HS-27A (cell line): ENCODE measurements around the gene KATNAL1.
"Not testable (repeated sequence)": the region's sequence is repeated elsewhere in the genome, so short reads cannot be mapped to it uniquely, and the experiment has no call there.

Source experiments
- DNase-seq: peaks from one replicate; pipeline ENCODE4 v3.0.0-alpha.2; 2012; ENCODE audit warnings: low read depth, missing footprints

KATNAL1 gene

DNA sequence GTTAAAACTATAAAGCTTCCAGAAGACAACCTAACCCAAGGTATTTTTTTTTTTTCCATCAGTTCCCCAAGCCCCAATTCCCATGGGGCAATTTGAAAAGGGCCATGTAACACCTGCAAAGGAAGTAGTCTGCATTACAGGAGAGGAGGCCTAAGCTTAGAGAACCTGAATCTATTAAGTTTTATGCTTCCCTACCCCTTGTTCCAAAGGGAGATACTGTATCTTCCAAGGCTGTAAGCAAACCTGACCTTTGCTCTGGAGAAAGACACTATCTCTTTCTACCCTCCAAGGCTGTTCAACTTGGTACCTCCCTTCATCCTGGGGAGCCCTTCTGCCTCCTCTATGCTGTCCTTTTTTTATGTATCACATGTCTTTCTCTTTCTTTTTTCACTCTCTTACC lies 15.0 kb downstream of the KATNAL1 start:
- DNase-seq: no peak

DNA sequence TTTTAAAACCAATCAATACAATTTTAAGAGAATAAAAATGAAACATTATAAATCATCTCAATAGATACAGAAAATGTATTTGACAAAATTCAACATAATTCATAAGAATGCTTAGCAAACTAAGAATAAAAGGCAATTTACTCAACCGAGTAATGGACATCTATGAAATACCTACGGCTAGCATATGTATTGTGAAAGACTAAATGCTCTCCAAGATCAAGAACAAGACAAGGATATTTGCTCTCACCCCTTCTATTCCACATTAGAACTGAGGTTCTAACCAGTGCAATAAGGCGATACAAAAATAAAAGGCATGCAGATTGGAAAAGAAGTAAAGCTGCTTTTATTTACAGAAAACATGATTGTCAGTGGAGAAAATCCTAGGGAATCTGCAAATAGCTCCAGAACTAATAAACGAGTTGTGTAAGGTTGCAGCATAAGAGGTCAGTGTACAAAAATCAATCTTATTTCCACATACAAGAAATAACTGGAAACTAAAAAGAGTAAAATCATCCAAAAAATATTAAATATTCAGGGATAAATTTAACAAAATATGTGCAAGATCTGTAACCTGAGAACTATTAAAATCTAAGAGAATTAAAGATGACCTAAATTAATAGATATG lies 16.4 kb downstream of the KATNAL1 start:
- no peak for DNase-seq

DNA sequence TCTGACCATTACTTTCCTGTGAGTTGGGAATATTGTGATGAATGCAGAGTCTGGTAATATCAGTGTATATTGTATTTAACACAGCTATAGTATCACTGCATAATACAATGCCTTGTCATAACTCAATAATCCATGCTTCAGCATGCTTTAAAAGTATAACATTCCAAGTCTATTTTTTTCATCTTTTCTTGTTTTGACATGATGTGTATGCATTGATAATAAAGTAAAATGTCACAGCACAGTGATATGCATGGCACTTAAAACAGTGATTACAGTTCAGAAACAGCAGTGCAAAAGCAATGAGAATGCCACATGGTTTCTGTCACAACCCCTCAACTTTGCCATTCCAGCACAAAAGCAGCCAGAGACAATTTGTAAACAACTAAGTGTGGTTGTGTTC lies 17.8 kb downstream of the KATNAL1 start:
- no peak for DNase-seq

DNA sequence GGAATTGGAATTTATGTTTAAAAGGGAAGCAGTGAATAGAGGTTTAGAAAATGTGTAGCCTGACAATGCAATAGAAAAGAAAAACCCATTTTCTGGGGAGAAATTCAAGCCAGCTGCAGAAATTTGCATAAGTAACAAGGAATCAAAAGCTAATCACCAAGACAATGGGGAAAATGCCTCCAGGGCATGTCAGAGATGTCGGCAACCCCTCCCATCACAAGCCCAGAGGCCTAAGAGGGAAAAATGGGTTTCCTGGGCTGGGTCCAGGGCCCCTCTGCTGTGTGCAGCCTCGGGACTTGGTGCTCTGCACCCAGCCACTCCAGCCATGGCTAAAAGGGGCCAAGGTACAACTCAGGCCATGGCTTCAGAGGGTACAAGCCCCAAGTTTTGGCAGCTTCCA lies 21.3 kb downstream of the KATNAL1 start:
- DNase-seq: not testable (repeated sequence)

DNA sequence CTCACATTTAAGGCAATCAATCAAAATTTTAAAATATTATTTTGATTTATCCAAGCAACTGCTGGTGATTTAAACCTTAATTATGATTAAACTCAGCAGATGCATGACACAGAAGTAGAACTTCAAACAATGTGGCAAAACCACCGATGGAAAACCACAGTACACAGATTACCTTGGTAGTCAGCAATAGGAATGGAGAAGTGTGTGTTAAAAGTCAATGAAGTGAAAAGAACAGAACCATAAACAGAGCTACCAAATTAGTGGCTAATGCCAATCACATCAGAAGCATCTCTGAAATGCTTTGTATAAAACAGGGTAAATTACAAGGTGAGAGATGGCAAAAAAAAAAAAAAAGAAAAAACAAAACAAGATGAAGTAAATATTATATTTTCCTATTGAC lies 31.2 kb downstream of the KATNAL1 start:
- no peak for DNase-seq

DNA sequence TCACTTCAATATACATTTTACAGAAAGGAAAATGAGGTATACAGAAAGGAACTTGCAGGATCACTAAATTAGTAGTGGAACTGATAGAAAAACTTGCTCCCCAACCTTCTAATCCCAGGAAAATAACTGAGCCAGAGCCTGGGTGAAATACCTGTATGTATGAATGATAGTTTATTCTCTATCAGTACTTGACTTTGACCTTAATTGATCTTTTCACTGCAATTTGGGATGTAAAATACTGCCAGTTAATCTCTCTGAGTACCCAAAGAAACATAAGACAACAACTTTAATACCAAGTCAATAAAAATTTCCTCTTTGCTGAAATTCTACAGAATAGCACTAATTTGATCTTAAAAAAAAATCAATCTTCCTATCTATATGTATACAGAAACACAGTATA lies 33.3 kb downstream of the KATNAL1 start:
- no peak for DNase-seq

DNA sequence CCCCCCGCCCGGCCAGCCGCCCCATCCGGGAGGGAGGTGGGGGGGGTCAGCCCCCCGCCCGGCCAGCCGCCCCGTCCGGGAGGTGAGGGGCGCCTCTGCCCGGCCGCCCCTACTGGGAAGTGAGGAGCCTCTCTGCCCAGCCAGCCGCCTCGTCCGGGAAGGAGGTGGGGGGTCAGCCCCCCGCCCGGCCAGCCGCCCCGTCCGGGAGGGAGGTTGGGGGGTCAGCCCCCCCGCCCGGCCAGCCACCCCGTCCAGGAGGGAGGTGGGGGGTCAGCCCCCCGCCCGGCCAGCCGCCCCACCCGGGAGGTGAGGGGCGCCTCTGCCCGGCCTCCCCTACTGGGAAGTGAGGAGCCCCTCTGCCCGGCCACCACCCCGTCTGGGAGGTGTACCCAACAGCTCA lies 37.3 kb downstream of the KATNAL1 start:
- DNase-seq: not testable (repeated sequence)

DNA sequence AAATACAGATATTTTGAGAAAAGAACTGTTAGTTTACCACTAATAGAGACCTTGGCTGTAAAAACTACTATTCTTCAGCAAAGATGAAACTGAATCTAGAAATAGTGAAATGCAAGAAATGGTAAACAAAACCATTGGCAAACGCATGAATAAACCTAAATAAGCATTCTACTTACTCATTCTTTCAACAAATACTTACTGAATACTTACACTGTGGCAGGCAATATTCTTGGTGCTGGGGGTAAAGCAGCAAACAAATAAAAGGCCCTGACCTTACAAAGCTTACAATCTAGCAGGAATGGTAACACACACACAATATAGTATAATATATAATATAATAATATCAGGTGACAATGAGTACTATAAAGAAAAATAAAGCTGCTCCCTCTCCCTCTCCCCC lies 38.7 kb downstream of the KATNAL1 start:
- no peak for DNase-seq

DNA sequence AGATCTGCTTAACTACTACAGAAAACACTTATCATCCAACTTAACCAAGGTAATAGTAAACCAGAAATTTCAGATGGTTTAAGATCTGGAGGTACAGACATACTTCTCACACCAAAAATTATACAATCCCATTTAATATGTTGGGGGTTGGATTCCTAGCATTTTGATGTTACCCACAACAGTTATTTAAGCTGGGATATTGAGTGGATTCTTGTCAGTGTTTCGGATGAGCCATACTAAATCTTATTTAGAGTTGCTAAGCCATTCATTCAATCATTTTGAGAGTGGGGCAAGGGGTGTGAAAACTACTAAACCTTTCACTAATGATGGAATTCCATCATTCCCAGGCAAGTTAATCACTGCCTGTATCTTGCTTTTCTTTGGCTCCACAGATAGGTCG lies 40.6 kb downstream of the KATNAL1 start:
- no peak for DNase-seq

DNA sequence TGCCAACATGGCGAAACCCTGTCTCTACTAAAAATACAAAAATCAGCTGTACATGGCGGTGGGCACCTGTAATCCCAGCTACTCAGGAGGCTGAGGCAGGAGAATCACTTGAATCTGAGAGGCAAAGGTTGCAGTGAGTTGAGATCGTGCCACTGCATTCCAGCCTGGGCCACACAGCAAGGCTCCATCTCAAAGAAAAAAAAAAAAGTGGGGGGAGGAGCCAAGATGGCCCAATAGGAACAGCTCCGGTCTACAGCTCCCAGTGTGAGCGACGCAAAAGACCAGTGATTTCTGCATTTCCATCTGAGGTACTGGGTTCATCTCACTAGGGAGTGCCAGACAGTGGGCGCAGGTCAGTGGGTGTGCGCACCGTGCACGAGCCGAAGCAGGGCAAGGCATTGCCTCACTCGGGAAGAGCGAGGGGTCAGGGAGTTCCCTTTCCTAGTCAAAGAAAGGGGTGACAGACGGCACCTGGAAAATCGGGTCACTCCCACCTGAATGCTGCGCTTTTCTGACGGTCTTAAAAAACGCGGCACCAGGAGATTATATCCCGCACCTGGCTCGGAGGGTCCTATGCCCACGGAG lies 48.1 kb downstream of the KATNAL1 start:
- not testable (repeated sequence) for DNase-seq

DNA sequence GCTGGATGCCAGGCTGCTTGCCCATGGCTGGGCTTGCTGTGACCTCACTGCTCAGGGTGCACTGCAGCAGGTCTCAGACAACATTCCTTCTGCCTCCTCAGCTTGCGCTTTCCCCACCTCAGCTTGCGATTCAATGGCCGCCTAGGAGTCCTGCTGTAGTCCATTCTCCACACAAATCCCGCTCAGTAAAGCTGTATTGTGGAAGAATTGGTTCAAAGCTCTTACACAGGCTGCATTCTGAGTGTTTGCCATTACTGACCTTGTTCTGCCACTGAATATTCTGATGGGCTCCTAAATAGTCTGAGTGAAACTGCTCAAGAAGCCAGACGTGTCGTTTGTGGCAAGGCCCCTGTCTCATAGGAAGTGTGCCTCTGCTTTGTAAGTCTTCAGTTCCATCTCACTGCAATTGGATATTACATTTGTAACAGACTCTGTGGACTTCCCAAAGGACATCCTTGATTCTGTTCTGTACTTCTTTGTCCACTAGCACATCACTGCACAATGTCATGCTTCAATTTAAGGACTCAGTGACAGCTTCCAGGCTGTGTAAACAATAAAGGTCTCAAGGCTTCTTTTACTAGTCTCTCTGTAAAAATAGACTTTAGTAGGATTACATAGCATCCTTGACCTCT lies 49.8 kb downstream of the KATNAL1 start:
- DNase-seq: no peak

DNA sequence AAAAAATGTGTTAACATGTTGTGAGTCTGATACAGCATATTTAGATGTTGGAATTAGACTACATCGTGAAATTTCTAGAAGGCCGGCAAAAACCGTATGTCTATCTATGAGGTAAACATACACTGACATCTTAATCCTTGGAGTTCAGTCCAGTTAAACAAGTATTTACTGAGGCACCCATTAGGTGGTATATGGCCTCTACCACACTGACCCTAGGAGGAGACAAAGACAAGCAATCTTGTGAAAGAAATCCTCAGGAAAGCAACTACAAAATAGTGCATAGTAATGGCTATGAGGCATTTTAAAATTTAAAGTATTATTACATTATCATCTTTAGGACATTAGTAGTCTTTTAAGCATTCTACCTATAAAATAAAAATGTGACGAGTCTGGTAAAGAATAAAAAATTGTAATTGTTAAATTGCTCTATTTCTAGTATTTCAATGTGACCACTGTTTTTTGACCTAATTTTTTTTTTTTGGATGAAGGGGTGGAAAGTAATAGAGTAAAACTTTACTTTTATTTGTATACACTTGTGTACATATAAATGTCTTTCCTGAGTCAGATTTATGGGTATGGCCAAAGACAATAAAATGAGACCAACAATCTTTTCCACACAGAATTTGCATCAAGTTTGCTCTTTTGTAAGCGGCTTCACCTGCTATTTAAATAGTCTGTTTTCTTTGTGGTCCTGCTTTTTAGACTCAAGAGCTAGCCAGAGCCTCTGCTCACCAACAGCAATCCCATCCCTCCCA lies 50.5 kb downstream of the KATNAL1 start:
- no peak for DNase-seq

DNA sequence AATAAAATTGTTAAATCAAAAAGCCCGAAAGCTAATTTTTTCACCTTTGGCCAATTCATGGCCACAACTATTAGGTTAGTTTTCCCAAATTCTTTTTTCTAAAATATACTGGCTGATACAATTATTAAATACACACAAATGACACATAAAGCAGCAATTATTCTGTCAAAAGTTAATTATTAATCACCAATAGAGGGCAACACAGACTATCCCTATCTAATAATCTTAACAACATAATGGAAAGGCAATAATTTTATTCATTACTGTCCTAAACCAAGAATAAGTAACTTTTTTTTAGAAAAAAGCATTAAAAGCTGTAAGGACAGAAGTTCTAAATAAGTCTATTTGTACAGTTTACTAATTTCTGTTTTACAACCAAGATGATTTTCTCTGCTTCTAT lies 51.7 kb downstream of the KATNAL1 start:
- DNase-seq: no peak

DNA sequence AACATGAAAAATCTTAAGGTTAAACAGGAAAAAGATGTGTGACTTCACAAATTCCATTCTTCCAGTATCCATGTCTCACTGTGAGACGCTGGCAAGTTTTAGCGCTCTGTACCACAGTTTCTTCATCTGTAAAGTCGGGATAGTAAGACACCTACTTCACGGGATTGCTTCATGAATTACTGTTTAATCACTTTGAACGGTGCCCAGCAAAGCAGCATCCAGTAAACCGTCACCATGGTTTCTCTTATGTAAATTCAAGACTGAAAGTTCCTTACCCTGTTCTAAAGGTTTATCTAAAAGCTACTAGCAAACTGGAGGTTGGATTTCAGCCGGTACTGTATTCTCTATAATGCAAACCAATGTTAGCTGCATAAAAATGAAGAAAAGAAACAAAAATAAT lies 53.5 kb downstream of the KATNAL1 start:
- DNase-seq: no peak

DNA sequence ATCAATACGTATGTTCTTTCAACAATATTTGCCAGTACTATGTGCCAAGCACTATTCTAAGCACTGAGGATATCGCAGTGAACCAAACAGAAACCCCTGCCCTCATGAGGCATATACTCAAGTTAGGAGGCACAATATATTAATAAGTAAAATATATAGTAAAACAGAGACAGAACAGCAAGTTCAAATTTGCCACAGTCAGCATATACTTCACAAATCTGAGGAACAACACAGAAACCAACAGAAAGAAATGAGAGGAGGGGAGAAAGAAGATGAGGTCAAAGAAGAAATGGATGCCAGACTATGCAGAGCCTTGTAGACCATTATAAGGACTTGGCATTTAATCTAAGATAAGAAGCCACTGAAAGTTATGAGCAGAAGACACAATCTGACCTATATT lies 59.9 kb downstream of the KATNAL1 start:
- no peak for DNase-seq

DNA sequence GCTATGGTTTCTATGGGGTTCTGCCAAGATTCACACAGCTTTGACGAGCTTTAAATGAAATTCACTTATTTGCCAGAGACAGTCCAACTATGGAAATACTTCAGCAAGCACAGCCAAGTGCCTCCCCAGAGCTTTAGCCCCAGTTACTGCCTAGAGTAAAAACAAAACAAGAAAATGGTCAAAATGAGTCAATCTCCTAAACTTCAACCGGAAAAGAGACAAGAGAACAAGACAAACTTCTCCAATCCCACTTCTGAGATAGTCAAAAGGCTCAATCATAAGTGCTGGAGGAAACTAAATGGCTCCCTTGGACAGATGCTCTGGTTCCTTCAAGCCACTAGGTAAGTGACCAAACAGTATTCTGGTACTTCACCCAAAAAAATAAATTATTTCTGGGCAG lies 65.8 kb downstream of the KATNAL1 start:
- no peak for DNase-seq

DNA sequence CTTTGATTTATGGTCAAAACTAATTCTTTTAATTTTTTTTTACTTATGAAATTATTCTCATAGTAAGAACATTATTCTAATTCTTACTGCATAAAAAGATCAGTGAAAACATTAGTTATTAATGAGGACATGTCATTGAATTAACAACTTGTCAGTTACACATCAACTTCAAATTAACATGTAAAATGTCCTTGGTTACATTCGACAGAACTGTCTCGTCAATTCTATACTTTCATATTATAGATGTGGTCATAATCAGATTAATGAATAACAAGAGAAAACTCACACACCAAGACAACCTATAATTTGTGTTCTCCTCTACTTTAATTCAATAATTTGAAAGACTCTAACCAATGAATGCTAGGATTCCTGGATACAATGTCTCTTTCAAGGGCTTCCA lies 66.7 kb downstream of the KATNAL1 start:
- DNase-seq: no peak

DNA sequence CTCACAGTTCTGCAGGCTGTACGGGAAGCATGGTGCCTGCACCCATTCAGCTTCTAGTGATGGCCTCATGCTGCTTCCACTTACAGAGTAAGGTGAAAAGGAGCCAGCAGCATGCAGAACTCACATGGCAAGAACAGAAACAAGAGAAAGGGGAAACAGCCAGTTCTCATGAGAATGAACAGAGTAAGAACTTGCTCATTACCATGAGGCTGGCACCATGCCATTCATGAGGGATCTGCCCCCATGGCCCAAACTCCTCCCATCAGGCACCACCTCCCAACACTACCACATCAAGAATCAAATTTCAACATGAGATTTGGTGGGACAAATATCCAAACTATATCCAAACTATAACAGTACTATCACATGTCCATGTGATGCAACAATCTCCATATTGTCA lies 72.1 kb downstream of the KATNAL1 start:
- DNase-seq: no peak

DNA sequence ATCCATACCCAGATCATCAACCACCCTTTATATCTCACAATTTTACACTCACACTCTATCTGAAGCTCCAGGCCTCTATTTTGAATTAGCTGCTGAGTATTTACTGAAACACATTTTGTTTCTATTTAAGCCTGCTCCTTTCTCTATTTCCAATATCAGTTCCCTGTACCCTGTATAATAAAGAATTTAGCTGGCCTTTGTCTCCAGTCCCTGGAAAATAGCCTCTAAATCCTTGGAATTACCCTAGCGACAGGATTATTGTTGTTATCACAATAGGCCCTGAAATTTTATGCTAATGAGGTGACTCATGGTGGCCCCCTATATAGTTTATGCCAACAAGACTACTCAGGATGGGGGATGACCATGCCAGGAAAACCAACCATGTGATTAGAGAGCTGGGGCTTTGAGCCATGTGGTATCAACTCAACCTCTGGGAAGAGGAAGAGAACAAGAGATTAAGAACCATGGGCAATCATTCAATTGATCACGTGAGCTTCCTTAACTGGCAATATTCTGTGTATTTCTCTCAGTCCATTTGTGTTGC lies 72.7 kb downstream of the KATNAL1 start:
- DNase-seq: no peak

DNA sequence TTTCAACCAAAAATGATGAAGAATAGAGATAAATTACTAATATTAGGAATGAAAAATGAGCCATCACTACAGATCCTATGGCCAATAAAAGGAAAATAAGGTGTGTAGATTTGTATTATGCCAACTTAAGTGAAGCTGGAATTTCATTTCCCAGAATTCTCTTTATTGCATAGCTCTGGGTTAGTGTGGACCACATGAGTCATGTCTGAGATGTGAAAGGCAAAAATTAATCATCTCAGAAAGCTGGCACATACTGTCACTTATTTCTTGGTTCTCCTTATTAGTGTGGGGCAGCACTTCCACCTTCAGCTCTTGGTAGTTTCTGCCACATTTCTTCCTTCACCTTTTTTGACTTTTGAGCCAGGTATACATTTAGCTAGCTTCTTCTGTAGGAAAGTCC lies 82.6 kb downstream of the KATNAL1 start:
- peak; percentile 5 for DNase-seq

DNA sequence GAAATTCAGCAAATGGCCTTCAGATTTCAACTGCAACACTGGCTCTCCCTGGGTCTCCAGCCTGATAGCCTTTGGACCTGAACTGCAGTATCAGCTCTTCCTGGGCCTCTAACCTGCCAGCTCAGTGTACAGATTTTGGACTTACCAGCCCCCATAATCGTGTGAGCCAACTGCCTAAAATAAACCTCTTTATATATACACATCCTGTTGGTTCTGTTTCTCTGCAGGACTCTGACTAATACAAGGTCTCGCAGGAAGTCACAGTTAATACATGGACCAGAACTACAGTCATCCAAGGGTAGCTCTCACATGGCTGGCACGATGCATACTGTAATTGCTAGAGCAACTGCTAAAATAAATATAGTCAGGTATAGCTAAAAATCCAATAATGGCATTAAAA lies 85.1 kb downstream of the KATNAL1 start:
- no peak for DNase-seq

DNA sequence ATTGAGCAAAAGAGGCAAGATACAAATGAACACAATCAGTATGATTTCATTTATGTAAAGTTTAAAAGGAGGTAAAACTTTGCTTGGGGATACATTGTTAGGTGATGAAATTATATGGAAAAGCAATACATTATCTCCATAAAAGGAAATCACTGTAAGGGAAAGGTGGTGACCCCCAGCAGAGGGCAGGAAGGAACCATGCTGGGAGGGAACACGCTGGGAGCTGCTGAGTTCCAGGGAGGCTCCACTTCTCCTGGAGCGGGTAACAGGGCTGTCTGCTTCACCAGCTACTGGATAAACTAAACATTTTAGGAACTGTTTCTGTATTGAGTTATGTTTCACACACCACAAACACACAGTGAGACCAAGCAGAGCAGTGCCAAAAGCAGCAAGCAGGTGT lies 91.2 kb downstream of the KATNAL1 start:
- DNase-seq: no peak

DNA sequence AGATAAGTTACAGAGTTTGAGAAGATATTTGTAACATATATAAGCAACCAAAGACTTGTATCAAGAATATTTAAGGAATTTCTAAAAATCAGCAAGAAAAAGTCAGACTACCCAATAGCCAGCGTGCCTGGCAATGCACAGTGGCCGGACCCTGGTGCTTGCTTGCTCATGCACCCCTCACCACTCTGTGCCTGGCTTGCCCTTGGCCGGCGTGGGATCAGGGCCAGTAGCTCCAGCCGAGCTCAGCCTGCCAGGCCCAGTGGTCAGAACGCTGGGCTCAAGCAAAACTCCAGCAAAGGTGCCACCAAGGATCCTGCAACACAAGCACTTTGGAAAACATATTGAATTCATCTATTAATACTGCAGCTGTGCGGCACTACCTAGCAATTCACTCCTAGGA lies 95.1 kb downstream of the KATNAL1 start:
- DNase-seq: no peak
